Kidney (tissue), 14 donors: ENCODE results near the gene MICB. TPM values are rescaled to one million over a fixed set of nuclear protein-coding genes. Genes with fewer than 3 reads are reported as not detected.

Experiments
- DNase-seq, 5 donors: peaks; one replicate each; pipeline ENCODE4 v3.0.0-alpha.2; 2013 to 2020
- FAIRE-seq: peaks from 2 replicates; lab custom pipeline; 2012; peaks lifted over from hg19 to GRCh38; lab: Jason Lieb, UNC
- H3K27ac ChIP-seq, 2 donors: one replicate each; pipeline ENCODE4 v1.7.0; 2013; ENCODE audit warnings: low read depth in 2 of 2, low read length in 2 of 2, inconsistent platforms in 1 of 2
- H3K27me3 ChIP-seq: one replicate; pipeline ENCODE4 v1.7.1; 2013; ENCODE audit warnings: low read length, inconsistent platforms; ENCODE audit not compliant: control insufficient read depth, insufficient read depth
- H3K36me3 ChIP-seq, 3 donors: one replicate each; pipeline versions ENCODE4 v1.7.0 to v1.7.1; 2013; ENCODE audit warnings: low read length in 3 of 3, control low read depth in 1 of 3, inconsistent platforms in 1 of 3; ENCODE audit not compliant: insufficient read depth in 3 of 3, control insufficient read depth in 2 of 3
- H3K4me1 ChIP-seq, 3 donors: one replicate each; pipeline versions ENCODE4 v1.7.0 to v1.7.1; 2013; ENCODE audit warnings: low read length in 3 of 3, inconsistent platforms in 1 of 3, low read depth in 1 of 3; ENCODE audit not compliant: control insufficient read depth in 2 of 3, insufficient read depth in 2 of 3
- H3K4me3 ChIP-seq, 3 donors: one replicate each; pipeline versions ENCODE4 v1.7.0 to v1.8.1; 2013; ENCODE audit warnings: low read length in 3 of 3, control low read depth in 1 of 3, inconsistent platforms in 1 of 3
- H3K9ac ChIP-seq, 3 donors: one replicate each; pipeline versions ENCODE4 v1.7.0 to v1.7.1; 2013; ENCODE audit warnings: low read length in 3 of 3, control low read depth in 1 of 3, inconsistent platforms in 1 of 3
- H3K9me3 ChIP-seq, 3 donors: one replicate each; pipeline versions ENCODE4 v1.7.0 to v1.7.1; 2013; ENCODE audit warnings: low read length in 3 of 3, control low read depth in 1 of 3, inconsistent platforms in 1 of 3; ENCODE audit not compliant: control insufficient read depth in 2 of 3, insufficient read depth in 1 of 3
- intact Hi-C: fragments of 100-400 bp; cut with DNase I; formaldehyde crosslinking; loops from one replicate; pipeline ENCODE4 v1.11.1; 2022
- polyA plus RNA-seq: library from polyadenylated mRNA; stranded (reverse); fragments of 350-450 nt; fragmentation: Illumina TruSeq; extraction: RNeasy Lipid Tissue Mini Kit (QIAGEN cat#74804); gene quantifications from one replicate; pipeline ENCODE4 v1.2.3, GENCODE V29; 2014; ENCODE audit warnings: low read depth, low replicate concordance; ENCODE audit not compliant: insufficient read depth
- total RNA-seq: library from RNA; stranded (reverse); fragmentation: NEBNext Ultra II Directional; extraction: Animal tissue kit (Norgen Biotek cat#: 25700); gene quantifications from one replicate; pipeline ENCODE4 v1.2.1, GENCODE V29; 2021
- TF ChIP-seq, protein P1 (sequence below): IDR thresholded peaks from 3 replicates; pipeline ENCODE4 v1.5.1; 2012; ENCODE audit warnings: mild to moderate bottlenecking, moderate library complexity, borderline replicate concordance; ENCODE audit not compliant: insufficient read depth; ENCODE audit errors: extremely low read depth
- donor health status: control.
- donor health status: control.
- donor health status: control.
- donor health status: control.
- donor health status: control.
- donor health status: DM: yes; HTN: yes; CAD: no.
- donor health status: Normal renal cell carcinoma (clear cell type).

The MICB gene
- total and polyA plus RNA-seq, 2 donors from 2014 or later = 1.5 to 5.7 TPM

DNA sequence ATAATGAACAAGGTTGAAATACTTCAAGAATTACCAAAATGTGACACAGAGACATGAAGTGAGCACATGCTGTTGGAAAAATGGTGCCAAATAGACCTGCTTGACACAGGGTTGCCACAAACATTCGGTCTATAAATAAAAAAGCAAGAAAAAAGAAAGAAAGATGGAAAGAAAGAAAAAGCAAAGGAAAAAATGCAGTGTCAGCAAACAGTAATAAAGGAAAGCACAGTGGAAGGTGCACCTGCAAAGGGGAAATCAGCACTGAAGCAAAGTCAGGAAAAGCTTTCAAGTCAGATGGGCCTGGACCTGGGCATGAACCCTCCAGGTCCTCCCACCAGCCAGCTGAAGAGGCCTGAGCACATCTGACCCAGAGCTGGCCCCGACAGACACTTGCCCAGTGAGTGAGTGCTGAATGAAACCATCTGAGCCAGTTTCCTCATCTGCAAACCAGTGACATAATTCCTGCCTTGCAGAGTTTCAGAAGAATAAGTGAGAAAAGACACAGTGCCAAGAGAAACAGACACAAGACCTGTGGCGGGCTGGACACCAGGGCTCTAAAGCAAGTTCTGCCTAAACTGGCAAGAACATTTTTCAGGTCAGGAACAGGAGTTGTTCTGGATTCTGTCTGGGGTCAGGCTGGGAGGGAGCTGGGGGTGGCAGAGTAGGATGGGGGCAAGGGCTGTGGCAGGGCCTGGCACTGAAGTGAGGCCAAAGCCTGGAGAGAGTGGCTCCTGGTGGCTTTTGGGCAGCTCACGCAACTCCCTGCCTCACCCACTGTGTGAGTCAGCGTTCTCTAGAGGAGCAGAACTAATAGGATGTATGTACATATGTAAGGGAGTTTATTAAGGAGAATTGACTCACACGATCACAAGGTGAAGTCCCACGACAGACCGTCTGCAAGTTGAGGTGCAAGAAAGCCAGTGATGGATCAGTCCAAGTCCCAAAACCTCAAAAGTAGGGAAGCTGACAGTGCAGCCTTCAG is 23.9 kb upstream of the MICB start:
- FAIRE-seq (no peak), DNase-seq (no peak)
- Histone ChIP-seq H3K4me1 (peaks cover 0 to 3% (median 0%) of the 10 kb centered on the region in 3 donors), H3K9ac (no peak overlapping the region), H3K27me3 (no peaks in the 10 kb centered on the region), H3K27ac (no peak overlapping the region), H3K36me3 (no peaks in the 10 kb centered on the region), H3K9me3 (no peaks in the 10 kb centered on the region), H3K4me3 (no peak overlapping the region)
- intact Hi-C loops = no loop called here
- TF ChIP-seq, protein P1, sequence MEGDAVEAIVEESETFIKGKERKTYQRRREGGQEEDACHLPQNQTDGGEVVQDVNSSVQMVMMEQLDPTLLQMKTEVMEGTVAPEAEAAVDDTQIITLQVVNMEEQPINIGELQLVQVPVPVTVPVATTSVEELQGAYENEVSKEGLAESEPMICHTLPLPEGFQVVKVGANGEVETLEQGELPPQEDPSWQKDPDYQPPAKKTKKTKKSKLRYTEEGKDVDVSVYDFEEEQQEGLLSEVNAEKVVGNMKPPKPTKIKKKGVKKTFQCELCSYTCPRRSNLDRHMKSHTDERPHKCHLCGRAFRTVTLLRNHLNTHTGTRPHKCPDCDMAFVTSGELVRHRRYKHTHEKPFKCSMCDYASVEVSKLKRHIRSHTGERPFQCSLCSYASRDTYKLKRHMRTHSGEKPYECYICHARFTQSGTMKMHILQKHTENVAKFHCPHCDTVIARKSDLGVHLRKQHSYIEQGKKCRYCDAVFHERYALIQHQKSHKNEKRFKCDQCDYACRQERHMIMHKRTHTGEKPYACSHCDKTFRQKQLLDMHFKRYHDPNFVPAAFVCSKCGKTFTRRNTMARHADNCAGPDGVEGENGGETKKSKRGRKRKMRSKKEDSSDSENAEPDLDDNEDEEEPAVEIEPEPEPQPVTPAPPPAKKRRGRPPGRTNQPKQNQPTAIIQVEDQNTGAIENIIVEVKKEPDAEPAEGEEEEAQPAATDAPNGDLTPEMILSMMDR = no peak

DNA sequence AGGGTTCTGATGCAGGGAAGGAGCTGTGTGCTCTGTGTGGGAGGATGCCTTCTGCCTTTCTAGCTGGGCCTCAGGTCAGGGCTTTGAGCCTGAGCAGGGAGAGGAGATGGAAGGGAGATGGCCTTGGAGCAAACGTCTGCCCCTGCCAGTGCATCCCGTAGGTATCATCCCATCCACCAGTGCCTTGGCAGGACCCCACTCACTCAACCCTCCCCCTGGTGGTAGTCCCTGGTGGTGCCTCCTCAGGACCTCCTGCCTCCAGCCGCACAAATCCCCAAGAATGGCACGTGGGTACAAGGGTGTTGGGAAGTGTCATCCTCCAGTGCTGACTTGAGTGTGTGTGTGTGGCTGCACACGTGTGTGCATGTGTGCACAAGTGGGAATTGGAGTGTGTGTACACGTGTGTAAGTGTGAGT is 23.1 kb upstream of the MICB start:
- H3K27me3 ChIP-seq = no peaks in the 10 kb centered on the region
- no peak overlapping the region for H3K9ac ChIP-seq
- no peak overlapping the region for H3K27ac ChIP-seq
- H3K4me1 ChIP-seq = peaks cover 0 to 3% (median 0%) of the 10 kb centered on the region in 3 donors
- no peaks in the 10 kb centered on the region for H3K36me3 ChIP-seq
- H3K4me3 ChIP-seq = no peak overlapping the region
- TF ChIP-seq, protein P1 = no peak
- DNase-seq (no peak), FAIRE-seq (no peak)
- H3K9me3 ChIP-seq = no peaks in the 10 kb centered on the region
- intact Hi-C loops = no loop called here

DNA sequence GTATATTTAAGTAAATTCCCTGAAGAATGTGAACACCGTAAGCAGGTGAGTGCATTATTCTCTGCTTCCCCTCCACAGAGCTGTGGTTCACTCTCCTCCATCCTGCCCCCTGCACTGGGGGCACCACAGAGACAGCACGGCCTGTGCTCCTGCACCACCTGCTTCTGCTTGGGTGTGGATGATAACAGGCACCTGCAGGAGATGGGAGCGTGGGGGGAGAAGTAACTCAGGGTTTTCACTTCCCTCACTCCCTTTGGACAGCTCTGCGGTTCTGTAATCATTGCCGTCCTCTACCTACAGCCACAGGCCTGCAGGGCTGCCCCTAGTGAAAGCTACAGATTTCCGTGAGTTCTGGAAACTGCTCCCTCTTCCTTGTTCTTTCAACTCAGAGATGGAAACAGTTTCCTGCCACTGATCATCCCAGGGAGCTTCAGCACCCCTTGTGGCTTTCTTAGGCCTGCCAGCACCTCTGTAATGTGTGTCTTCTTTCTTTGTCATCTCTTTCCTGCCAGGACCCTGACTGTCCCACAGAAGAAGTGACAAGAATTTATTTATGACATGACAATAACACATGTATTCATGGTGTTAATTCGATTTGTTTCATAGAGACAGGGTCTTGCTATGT is 21.3 kb upstream of the MICB start:
- FAIRE-seq = no peak

More for the DNA sequence above, 21.3 kb upstream of the MICB start:
- no peak overlapping the region for H3K27ac ChIP-seq
- no peak overlapping the region for H3K4me3 ChIP-seq
- no peaks in the 10 kb centered on the region for H3K27me3 ChIP-seq
- intact Hi-C loops = no loop called here
- H3K4me1 ChIP-seq = peaks cover 0 to 3% (median 0%) of the 10 kb centered on the region in 3 donors
- TF ChIP-seq, protein P1 = no peak
- DNase-seq = no peak
- H3K9me3 ChIP-seq = no peaks in the 10 kb centered on the region
- no peaks in the 10 kb centered on the region for H3K36me3 ChIP-seq
- no peak overlapping the region for H3K9ac ChIP-seq
